ENCODE results near the gene CTSA. TPM values are rescaled to one million over a fixed set of nuclear protein-coding genes. Genes with fewer than 3 reads are reported as not detected.

The CTSA gene
- total and polyA plus RNA-seq, 2 experiments from 2014 or later: 176 to 321 TPM

GRCh38 chr20:45861221-45862075 lies 29.7 kb upstream of the CTSA start:
- H2AFZ ChIP-seq: no peak overlapping the region
- H3K4me3 ChIP-seq: no peak overlapping the region
- peaks cover 11% of the 10 kb centered on the region; the same call in 1 of the 2 replicates for H3K4me1 ChIP-seq (ENCODE audit: insufficient read depth)
- no peak for DNase-seq
- no peaks in the 10 kb centered on the region for H3K27me3 ChIP-seq (replicated peaks; ENCODE audit: insufficient read depth)
- WGBS, 2 experiments (ENCODE audit: low coverage in 1 of 2, low lambda C conversion rate in 2 of 2, missing lambda C conversion rate in 2 of 2): 94 to 95% methylated on average over 6 to 7 of the region's 7 CpGs
- H3K9me2 ChIP-seq (ENCODE audit: insufficient read depth): no peaks in the 10 kb centered on the region
- H3K9me3 ChIP-seq (ENCODE audit: low read depth): no peaks in the 10 kb centered on the region
- no peaks in the 10 kb centered on the region for H3F3A ChIP-seq (ENCODE audit: insufficient read depth)
- H3K36me3 ChIP-seq (ENCODE audit: low read depth): no peaks in the 10 kb centered on the region
- no peak overlapping the region for H3K4me2 ChIP-seq (ENCODE audit: unreplicated experiment)
- no peak overlapping the region for H3K9ac ChIP-seq
- H3K27ac ChIP-seq: no peak overlapping the region
- in situ Hi-C loops (cut with MboI): no loop called here
- no peak for TF ChIP-seq EZH2phosphoT487 (IDR thresholded peaks at IDR 0.05; ENCODE audit: insufficient read depth, low read depth)
- no peak for TF ChIP-seq EZH2 (IDR thresholded peaks at IDR 0.05; ENCODE audit: insufficient read depth, poor library complexity, severe bottlenecking)
- H3K79me2 ChIP-seq (ENCODE audit: insufficient read depth): peaks cover 16% of the 10 kb centered on the region
- H4K20me1 ChIP-seq (ENCODE audit: insufficient read depth): no peaks in the 10 kb centered on the region

GRCh38 chr20:45863543-45864470 lies 27.3 kb upstream of the CTSA start:
- Histone ChIP-seq H3K9ac (no peak overlapping the region), H3K4me3 (no peak overlapping the region), H3K9me3 (ENCODE audit: low read depth) (no peaks in the 10 kb centered on the region), H3K9me2 (ENCODE audit: insufficient read depth) (no peaks in the 10 kb centered on the region), H3K4me1 (ENCODE audit: insufficient read depth) (peaks cover 19% of the 10 kb centered on the region), H3K79me2 (ENCODE audit: insufficient read depth) (0 out of 2 replicates have a peak, but pooled peaks cover 2% of the 10 kb centered on the region), H3K4me2 (ENCODE audit: unreplicated experiment) (no peak overlapping the region), H3F3A (ENCODE audit: insufficient read depth) (peaks cover 14% of the 10 kb centered on the region; the same call in 1 of the 2 replicates), H3K36me3 (ENCODE audit: low read depth) (no peaks in the 10 kb centered on the region), H4K20me1 (ENCODE audit: insufficient read depth) (no peaks in the 10 kb centered on the region), H3K27ac (no peak overlapping the region), H3K27me3 (replicated peaks; ENCODE audit: insufficient read depth) (no peaks in the 10 kb centered on the region), H2AFZ (no peak overlapping the region)
- no peak for DNase-seq
- WGBS, 2 experiments (ENCODE audit: low coverage in 1 of 2, low lambda C conversion rate in 2 of 2, missing lambda C conversion rate in 2 of 2): 67 to 70% methylated on average over 7 of the region's 7 CpGs
- no peak for TF ChIP-seq EZH2phosphoT487 (IDR thresholded peaks at IDR 0.05; ENCODE audit: insufficient read depth, low read depth)
- no peak for TF ChIP-seq EZH2 (IDR thresholded peaks at IDR 0.05; ENCODE audit: insufficient read depth, poor library complexity, severe bottlenecking)
- in situ Hi-C loops (cut with MboI): no loop called here

- Histone ChIP-seq H3K36me3 (ENCODE audit: low read depth) (no peaks in the 10 kb centered on the region), H4K20me1 (ENCODE audit: insufficient read depth) (no peaks in the 10 kb centered on the region), H3K79me2 (ENCODE audit: insufficient read depth) (0 out of 2 replicates have a peak, but pooled peaks cover 3% of the 10 kb centered on the region), H3K4me1 (ENCODE audit: insufficient read depth) (peaks cover 15% of the 10 kb centered on the region), H3K27me3 (replicated peaks; ENCODE audit: insufficient read depth) (no peaks in the 10 kb centered on the region), H3K9me3 (ENCODE audit: low read depth) (no peaks in the 10 kb centered on the region), H3K4me2 (ENCODE audit: unreplicated experiment) (no peak overlapping the region), H2AFZ (no peak overlapping the region), H3K9me2 (ENCODE audit: insufficient read depth) (no peaks in the 10 kb centered on the region), H3F3A (ENCODE audit: insufficient read depth) (peaks cover 14% of the 10 kb centered on the region; the same call in 1 of the 2 replicates), H3K4me3 (no peak overlapping the region), H3K27ac (no peak overlapping the region), H3K9ac (no peak overlapping the region)
- 95 to 96% methylated on average over 5 of the region's 5 CpGs for WGBS, 2 experiments (ENCODE audit: low coverage in 1 of 2, low lambda C conversion rate in 2 of 2, missing lambda C conversion rate in 2 of 2)
- no peak for TF ChIP-seq EZH2 (IDR thresholded peaks at IDR 0.05; ENCODE audit: insufficient read depth, poor library complexity, severe bottlenecking)
- no peak for TF ChIP-seq EZH2phosphoT487 (IDR thresholded peaks at IDR 0.05; ENCODE audit: insufficient read depth, low read depth)
- in situ Hi-C loops (cut with MboI): no loop called here
- DNase-seq: no peak
Observed at GRCh38 chr20:45866454-45866853, 24.7 kb upstream of the CTSA start.

GRCh38 chr20:45867136-45867818 lies 23.9 kb upstream of the CTSA start:
- DNase-seq: no peak
- Histone ChIP-seq H3F3A (ENCODE audit: insufficient read depth) (peaks cover 14% of the 10 kb centered on the region; the same call in 1 of the 2 replicates), H3K9me3 (ENCODE audit: low read depth) (no peaks in the 10 kb centered on the region), H3K79me2 (ENCODE audit: insufficient read depth) (0 out of 2 replicates have a peak, but pooled peaks cover 3% of the 10 kb centered on the region), H3K36me3 (ENCODE audit: low read depth) (no peaks in the 10 kb centered on the region), H3K27me3 (replicated peaks; ENCODE audit: insufficient read depth) (no peaks in the 10 kb centered on the region), H4K20me1 (ENCODE audit: insufficient read depth) (no peaks in the 10 kb centered on the region), H3K27ac (peak overlapping the region; percentile 75), H3K9ac (peak overlapping the region; percentile 49), H3K9me2 (ENCODE audit: insufficient read depth) (no peaks in the 10 kb centered on the region), H3K4me1 (ENCODE audit: insufficient read depth) (peaks cover 15% of the 10 kb centered on the region), H3K4me2 (ENCODE audit: unreplicated experiment) (peak overlapping the region; percentile 62), H2AFZ (no peak overlapping the region), H3K4me3 (peak overlapping the region; percentile 19; the same call in 1 of the 2 replicates)
- TF ChIP-seq EZH2 (IDR thresholded peaks at IDR 0.05; ENCODE audit: insufficient read depth, poor library complexity, severe bottlenecking) (no peak), EZH2phosphoT487 (IDR thresholded peaks at IDR 0.05; ENCODE audit: insufficient read depth, low read depth) (no peak)
- WGBS, 2 experiments (ENCODE audit: low coverage in 1 of 2, low lambda C conversion rate in 2 of 2, missing lambda C conversion rate in 2 of 2): 93 to 94% methylated on average over 6 of the region's 6 CpGs
- in situ Hi-C loops (cut with MboI): no loop called here

Data from GM23248 (cell line).